HEK293 (cell line): ENCODE measurements around the gene HOXC5.

Experiments used
- FEZF1 ChIP-seq: fragments of 450-650 bp; formaldehyde crosslinking; IDR thresholded peaks from 2 replicates; pipeline ENCODE4 v1.5.1; 2016; ENCODE audit warnings: missing biosample characterization, missing genetic modification characterization
- GLIS2 ChIP-seq: fragments of 450-650 bp; formaldehyde crosslinking; IDR thresholded peaks from 2 replicates; pipeline ENCODE4 v1.5.1; 2016; ENCODE audit warnings: missing biosample characterization, missing genetic modification characterization
- IKZF3 ChIP-seq: fragments of 450-650 bp; IDR thresholded peaks from 2 replicates; pipeline ENCODE4 v1.5.0; 2018; ENCODE audit warnings: missing biosample characterization, mild to moderate bottlenecking, missing genetic modification characterization, moderate library complexity
- INSM2 ChIP-seq: fragments of 450-650 bp; formaldehyde crosslinking; IDR thresholded peaks from 2 replicates; pipeline ENCODE4 v1.5.1; 2016; ENCODE audit warnings: missing biosample characterization, missing genetic modification characterization
- KLF10 ChIP-seq: fragments of 450-650 bp; IDR thresholded peaks from 2 replicates; pipeline ENCODE4 v1.5.1; 2018; ENCODE audit warnings: missing biosample characterization, mild to moderate bottlenecking, missing genetic modification characterization
- MZF1 ChIP-seq: fragments of 450-650 bp; formaldehyde crosslinking; IDR thresholded peaks from 2 replicates; pipeline ENCODE4 v1.5.1; 2017; ENCODE audit warnings: missing biosample characterization, missing genetic modification characterization, borderline replicate concordance
- PATZ1 ChIP-seq: fragments of 450-650 bp; formaldehyde crosslinking; IDR thresholded peaks from 2 replicates; pipeline ENCODE4 v1.5.1; 2016; ENCODE audit warnings: missing biosample characterization, missing genetic modification characterization
- YY2 ChIP-seq: fragments of 450-650 bp; formaldehyde crosslinking; IDR thresholded peaks from 2 replicates; pipeline ENCODE4 v1.5.1; 2016; ENCODE audit warnings: missing biosample characterization, missing genetic modification characterization
- ZBTB17 ChIP-seq: fragments of 450-650 bp; formaldehyde crosslinking; IDR thresholded peaks from 2 replicates; pipeline ENCODE4 v1.5.1; 2016; ENCODE audit warnings: missing biosample characterization, missing genetic modification characterization
- ZBTB26 ChIP-seq: fragments of 450-650 bp; formaldehyde crosslinking; optimal IDR thresholded peaks from 2 replicates; pipeline ENCODE3; 2016; ENCODE audit warnings: missing biosample characterization, mild to moderate bottlenecking, missing genetic modification characterization
- ZFP69B ChIP-seq: fragments of 450-650 bp; formaldehyde crosslinking; IDR thresholded peaks from 2 replicates; pipeline ENCODE4 v1.5.1; 2016; ENCODE audit warnings: missing biosample characterization, missing genetic modification characterization
- ZNF280C ChIP-seq: fragments of 450-650 bp; formaldehyde crosslinking; IDR thresholded peaks from 2 replicates; pipeline ENCODE4 v1.5.1; 2016; ENCODE audit warnings: missing biosample characterization, missing genetic modification characterization
- ZNF302 ChIP-seq: fragments of 450-650 bp; formaldehyde crosslinking; IDR thresholded peaks from 2 replicates; pipeline ENCODE4 v1.5.1; 2016; ENCODE audit warnings: missing biosample characterization, missing genetic modification characterization, low read depth
- ZNF311 ChIP-seq: fragments of 450-650 bp; formaldehyde crosslinking; IDR thresholded peaks from 2 replicates; pipeline ENCODE4 v1.5.1; 2017; ENCODE audit warnings: missing biosample characterization, missing genetic modification characterization, borderline replicate concordance
- ZNF501 ChIP-seq: fragments of 450-650 bp; formaldehyde crosslinking; IDR thresholded peaks from 2 replicates; pipeline ENCODE4 v1.5.1; 2016; ENCODE audit warnings: missing biosample characterization, missing genetic modification characterization
- ZNF510 ChIP-seq: fragments of 450-650 bp; formaldehyde crosslinking; IDR thresholded peaks from 2 replicates; pipeline ENCODE4 v1.5.1; 2018; ENCODE audit warnings: mild to moderate bottlenecking, missing genetic modification characterization, missing biosample characterization; ENCODE audit not compliant: insufficient replicate concordance
- ZNF518A ChIP-seq: fragments of 450-650 bp; formaldehyde crosslinking; conservative IDR thresholded peaks from 2 replicates; pipeline ENCODE4 v1.5.1; 2016; ENCODE audit warnings: low read depth, missing biosample characterization, missing genetic modification characterization
- ZNF544 ChIP-seq: fragments of 450-650 bp; formaldehyde crosslinking; IDR thresholded peaks from 2 replicates; pipeline ENCODE4 v1.5.0; 2017; ENCODE audit warnings: missing biosample characterization, missing genetic modification characterization
- ZNF558 ChIP-seq: fragments of 450-650 bp; formaldehyde crosslinking; IDR thresholded peaks from 2 replicates; pipeline ENCODE4 v1.5.1; 2016; ENCODE audit warnings: missing biosample characterization, missing genetic modification characterization
- ZNF585B ChIP-seq: fragments of 450-650 bp; formaldehyde crosslinking; IDR thresholded peaks from 2 replicates; pipeline ENCODE4 v1.5.1; 2016; ENCODE audit warnings: missing biosample characterization, missing genetic modification characterization
- ZNF629 ChIP-seq: fragments of 450-650 bp; formaldehyde crosslinking; IDR thresholded peaks from 2 replicates; pipeline ENCODE4 v1.5.1; 2017; ENCODE audit warnings: missing biosample characterization, missing genetic modification characterization
- ZNF654 ChIP-seq: fragments of 450-650 bp; formaldehyde crosslinking; IDR thresholded peaks from 2 replicates; pipeline ENCODE4 v1.5.1; 2016; ENCODE audit warnings: low read depth, missing biosample characterization, missing genetic modification characterization
- ZNF692 ChIP-seq: fragments of 450-650 bp; formaldehyde crosslinking; IDR thresholded peaks from 2 replicates; pipeline ENCODE4 v1.5.1; 2016; ENCODE audit warnings: missing biosample characterization, missing genetic modification characterization
- ZNF747 ChIP-seq: fragments of 450-650 bp; formaldehyde crosslinking; IDR thresholded peaks from 2 replicates; pipeline ENCODE4 v1.5.1; 2016; ENCODE audit warnings: missing biosample characterization, missing genetic modification characterization
- ZNF837 ChIP-seq: fragments of 450-650 bp; formaldehyde crosslinking; IDR thresholded peaks from 2 replicates; pipeline ENCODE4 v1.5.1; 2016; ENCODE audit warnings: missing biosample characterization, missing genetic modification characterization
- ZSCAN30 ChIP-seq: fragments of 450-650 bp; IDR thresholded peaks from 2 replicates; pipeline ENCODE4 v1.5.1; 2018; ENCODE audit warnings: missing biosample characterization, mild to moderate bottlenecking, missing genetic modification characterization, moderate library complexity

The HOXC5 gene

GRCh38 chr12:54005853-54006558, 26.8 kb upstream of the HOXC5 start (continued):
- peak; percentile 40; the same call in 1 of the 2 replicates for TF ChIP-seq ZNF558 (tag by site-specific recombination)
- TF ChIP-seq KLF10 (tag by site-specific recombination): peak; percentile 59; the same call in 1 of the 2 replicates
- peak; percentile 26 for TF ChIP-seq ZBTB26 (tag by site-specific recombination)
- peak; percentile 77 for TF ChIP-seq ZFP69B
- no peak for TF ChIP-seq ZNF280C (tag by site-specific recombination)
- no peak for TF ChIP-seq ZNF518A
- TF ChIP-seq ZBTB17 (tag by site-specific recombination): peak; percentile 36; the same call in 1 of the 2 replicates
- no peak for TF ChIP-seq INSM2 (tag by site-specific recombination)
- TF ChIP-seq ZNF654: peak; percentile 91
- TF ChIP-seq GLIS2 (tag by site-specific recombination): peak; percentile 35; the same call in 1 of the 2 replicates
- TF ChIP-seq ZNF501 (tag by site-specific recombination): peak; percentile 47; the same call in 1 of the 2 replicates
- TF ChIP-seq ZNF544 (tag by site-specific recombination): no peak
- TF ChIP-seq MZF1: 0 out of 2 replicates have a peak, but pooled peaks have one; percentile 8
- peak; percentile 83 for TF ChIP-seq IKZF3
- TF ChIP-seq ZNF510 (tag by site-specific recombination): no peak
- peak; percentile 36; the same call in 1 of the 2 replicates for TF ChIP-seq ZNF629 (tag by site-specific recombination)
- no peak for TF ChIP-seq ZNF585B (tag by site-specific recombination)
- no peak for TF ChIP-seq ZNF302
- TF ChIP-seq ZNF837 (tag by site-specific recombination): no peak
- no peak for TF ChIP-seq ZNF747
- peak; percentile 77; the same call in 1 of the 2 replicates for TF ChIP-seq ZNF692 (tag by site-specific recombination)
- peak; percentile 41 for TF ChIP-seq PATZ1
- no peak for TF ChIP-seq YY2 (tag by site-specific recombination)
- peak; percentile 91 for TF ChIP-seq ZSCAN30 (tag by site-specific recombination)
- TF ChIP-seq FEZF1: peak; percentile 59
- TF ChIP-seq ZNF311 (tag by site-specific recombination): no peak
